ENCODE data around the gene SEMA4D.

The SEMA4D gene

GRCh38 chr9:89367281-89367680, 130.6 kb downstream of the SEMA4D start:
- DNase-seq: no peak

GRCh38 chr9:89366711-89367110, 131.2 kb downstream of the SEMA4D start:
- no peak for DNase-seq

- no peak for DNase-seq
Measured at GRCh38 chr9:89365532-89365912, 132.4 kb downstream of the SEMA4D start.

GRCh38 chr9:89364666-89365531, 133.0 kb downstream of the SEMA4D start:
- DNase-seq: no peak

GRCh38 chr9:89363921-89364665, 133.8 kb downstream of the SEMA4D start:
- DNase-seq: no peak

DNA sequence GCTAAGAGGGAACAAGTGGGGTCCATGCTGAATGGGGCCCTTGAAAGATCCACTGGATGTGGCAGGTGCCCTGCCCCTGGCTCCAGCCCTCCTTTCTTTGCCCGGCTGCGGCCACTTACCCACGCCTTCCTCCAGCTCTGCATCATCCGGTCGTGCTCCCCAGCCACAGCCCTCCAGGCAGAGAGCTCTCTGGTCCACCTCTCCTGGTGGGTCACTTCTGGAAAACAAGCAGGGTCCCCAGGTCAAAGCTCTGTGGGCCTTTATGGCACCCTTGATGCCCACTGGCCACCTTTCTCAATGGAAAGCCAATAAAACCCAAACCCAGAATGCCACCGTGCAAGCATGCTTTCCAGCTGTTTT, 134.6 kb downstream of the SEMA4D start:
- no peak for DNase-seq

DNA sequence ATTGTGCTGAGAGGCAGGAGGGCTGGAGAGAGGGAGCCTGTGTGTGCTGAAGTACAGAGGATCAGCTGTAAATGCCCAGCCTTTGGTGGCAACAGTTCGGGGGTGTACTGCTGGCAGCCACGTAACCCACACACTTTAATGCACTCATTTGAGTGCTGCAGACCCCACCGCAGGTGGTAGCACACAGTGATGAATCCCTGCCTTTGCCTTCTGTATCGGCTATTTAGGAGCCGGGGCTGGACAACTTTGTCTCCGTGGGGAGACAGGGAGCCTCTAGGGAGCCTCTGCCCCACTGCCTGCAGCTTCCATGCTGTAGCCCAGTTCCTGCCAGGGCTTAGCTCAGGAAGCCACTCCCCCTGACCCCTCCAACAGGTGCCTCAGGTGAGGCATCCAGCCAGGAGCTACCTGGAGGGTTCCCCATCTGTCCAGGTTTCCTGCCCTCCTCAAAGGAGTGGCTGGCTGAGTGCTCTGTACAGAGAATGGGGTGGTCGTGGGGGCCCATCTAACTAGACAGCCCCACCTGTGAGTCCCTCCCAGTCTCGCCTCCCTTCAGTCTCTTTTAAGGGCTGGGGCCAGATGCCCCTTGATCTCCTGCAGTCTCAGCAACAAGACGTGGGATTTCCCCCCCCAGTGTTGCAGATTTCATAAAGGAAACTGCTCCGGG, 135.1 kb downstream of the SEMA4D start:
- DNase-seq: peak in 1 of 5 donors; percentile 3

DNA sequence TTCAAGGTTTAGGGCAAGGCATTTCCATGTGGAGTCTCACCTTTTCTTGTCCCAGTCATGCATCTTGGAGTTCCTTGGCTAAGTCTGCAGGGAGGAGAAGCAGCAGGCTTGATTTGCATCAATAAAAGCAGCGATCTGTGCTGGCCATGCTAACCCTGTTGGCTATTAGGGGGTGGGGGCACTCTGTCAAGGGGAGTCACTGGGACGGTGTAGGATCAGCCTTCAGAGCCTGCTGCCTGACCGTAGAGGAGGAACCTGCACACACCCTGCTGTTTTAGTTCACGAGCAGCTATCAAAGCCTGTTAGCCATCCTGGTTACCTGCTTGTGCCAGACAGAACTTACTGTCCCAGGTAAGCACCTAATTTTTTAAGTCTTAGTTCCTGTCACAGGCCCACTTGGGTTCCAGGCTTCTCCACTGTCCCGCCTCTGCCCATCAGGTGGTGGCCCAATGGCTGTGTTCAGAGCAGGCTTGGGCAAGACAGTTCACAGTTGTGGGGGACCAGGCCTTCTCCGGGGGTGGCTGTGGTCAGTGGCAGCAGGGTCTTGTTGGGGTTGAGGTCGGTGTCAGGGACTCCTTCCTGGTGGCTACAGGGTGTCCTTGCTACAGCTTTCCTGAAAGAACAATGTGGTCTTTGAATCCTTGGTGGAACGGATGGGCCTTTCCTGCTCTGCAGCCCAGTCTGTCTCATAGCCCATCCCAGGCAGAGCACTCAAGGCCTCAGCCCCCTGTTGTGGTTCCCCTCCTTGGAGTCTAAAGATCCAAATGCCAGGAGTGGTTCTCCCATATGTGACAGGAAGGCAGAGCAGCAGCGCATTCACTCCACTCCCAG, 135.9 kb downstream of the SEMA4D start:
- peak in 1 of 5 donors; percentile 2 for DNase-seq

DNA sequence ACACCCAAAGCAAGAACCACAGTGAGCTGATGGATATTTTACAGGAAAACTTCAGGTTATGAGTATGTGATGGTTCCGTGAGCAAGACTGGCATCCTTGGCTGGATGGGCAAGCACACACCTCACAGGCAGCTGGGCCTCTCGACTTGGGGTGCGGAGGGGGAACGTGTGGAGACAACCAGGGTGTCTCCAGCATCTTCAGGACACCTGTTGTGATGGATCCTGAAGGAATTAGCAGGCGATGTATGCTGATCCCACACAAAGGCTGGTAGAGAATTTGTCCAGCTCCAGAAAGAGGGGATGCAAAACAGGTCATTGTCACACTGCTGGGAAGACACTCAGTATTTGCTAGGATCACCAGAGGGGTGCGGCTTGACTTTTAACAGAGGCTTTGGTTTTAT, 136.9 kb downstream of the SEMA4D start:
- DNase-seq: no peak

DNA sequence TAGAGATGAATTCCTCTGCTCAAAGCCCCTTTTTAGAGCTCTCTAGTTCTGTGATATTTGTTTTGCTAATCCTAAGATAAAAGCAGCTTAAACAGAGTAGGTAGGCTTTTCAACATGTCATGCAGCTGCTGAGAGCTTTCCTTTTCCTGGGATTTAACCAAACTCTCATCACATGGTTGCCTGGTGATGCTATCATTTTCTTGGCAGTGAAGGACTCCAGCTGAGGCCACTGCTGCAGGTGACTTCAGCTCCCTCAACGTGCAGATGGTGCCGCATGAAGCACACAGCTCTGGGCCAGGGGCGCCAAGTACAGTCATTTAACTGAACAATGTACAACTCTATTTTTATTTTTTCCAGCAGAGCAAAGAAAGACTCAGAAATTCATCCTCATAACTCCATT, 137.4 kb downstream of the SEMA4D start:
- DNase-seq: no peak

GRCh38 chr9:89359751-89360261, 138.1 kb downstream of the SEMA4D start:
- DNase-seq: no peak

DNA sequence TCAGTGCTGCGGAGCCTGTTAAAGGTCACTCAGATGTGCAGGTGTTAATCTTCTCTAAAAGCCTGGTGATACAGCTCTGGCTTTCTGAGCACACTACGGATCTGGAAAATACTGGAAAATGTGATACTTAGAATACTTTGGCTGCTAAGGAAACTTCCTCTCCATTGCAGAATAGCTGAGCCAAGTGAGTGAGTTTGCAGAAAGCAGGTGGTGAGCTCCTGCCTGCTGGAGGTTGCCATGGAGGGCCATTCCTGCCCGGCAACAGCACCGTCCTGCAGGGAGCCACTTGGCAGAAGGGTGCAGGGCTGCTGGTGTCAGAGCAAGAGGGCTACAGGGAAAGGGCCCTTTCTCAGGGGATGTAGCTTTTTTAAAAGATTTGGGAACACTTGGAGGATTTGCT, 138.9 kb downstream of the SEMA4D start:
- no peak for DNase-seq

DNA sequence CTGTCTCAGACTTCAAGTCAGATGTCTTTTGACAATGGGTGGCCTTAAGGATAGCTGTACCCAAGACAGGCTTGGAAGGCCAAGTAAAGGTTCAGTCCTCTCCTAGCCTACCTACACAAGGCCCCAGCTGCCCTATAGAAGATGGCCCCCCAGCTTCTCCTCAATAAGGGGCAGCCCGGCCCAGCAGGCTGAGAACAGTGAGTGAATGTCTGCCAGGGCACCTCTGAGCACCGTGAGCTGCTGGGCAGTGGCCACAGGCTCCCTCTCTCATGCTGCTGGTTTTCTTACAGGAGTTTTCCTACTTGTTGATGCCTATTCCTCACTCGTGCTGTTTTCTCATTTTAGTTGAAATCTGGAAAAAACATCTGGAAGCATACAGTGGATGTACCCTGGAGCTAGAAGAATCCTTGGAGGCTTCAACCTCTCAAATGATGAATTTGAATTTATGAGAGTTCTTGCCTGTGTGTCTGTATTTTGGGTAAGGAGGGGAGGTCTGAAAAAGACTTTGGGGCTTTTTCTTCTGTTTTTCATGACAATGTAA, 139.5 kb downstream of the SEMA4D start:
- no peak for DNase-seq

DNA sequence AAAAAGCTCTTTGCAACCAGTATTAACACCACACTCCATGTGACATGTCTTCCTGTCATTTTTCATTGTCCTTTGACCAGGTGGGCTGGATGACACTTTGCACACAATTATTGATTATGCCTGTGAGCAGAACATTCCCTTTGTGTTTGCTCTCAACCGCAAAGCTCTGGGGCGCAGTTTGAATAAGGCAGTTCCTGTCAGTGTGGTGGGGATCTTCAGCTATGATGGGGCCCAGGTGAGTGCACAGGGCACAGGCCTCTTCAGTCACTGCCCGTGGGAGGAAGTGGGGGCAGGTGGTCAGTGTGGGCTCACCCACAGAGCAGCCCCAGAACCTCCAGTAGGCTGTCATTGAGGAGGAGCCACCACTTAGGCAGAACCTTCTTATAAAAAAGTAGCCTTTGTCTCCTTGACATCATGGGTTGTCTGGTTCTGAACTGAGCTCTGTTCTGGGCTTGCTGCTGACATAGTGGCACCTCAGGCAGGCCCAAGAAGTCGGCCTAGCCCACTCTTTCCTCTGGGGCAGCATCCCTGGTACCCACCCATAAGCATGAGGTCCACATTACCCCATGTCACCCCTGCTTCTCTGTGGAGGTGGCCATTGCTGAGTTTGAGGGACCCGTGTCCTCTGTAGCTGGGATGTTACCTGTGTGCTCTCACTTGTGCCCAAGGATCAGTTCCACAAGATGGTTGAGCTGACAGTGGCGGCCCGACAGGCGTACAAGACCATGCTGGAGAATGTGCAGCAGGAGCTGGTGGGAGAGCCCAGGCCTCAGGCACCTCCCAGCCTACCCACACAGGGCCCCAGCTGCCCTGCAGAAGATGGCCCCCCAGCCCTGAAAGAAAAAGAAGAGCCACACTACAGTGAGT, 140.3 kb downstream of the SEMA4D start:
- no peak for DNase-seq

- DNase-seq: no peak
Measured at GRCh38 chr9:89356782-89357181, 141.1 kb downstream of the SEMA4D start.

DNA sequence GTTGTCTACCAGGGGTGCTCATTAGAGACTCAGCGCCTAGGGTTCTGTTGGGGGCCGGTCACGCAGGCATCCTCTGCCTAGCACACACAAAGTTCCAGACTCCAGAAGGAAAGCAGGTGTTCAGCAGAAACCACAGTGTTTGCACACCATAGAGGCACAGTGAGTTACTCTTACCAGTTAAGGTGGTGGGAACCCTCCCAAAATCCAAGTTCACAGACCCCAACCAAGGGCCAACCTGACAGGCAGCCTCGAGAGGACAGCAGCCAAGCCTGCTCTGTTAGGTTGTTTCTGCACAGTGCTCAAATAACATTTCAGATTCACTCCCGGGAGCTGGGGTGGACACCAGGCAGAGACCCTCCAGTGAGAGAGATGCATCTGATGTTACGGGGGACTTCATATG, 143.4 kb downstream of the SEMA4D start:
- no peak for DNase-seq

GRCh38 chr9:89353989-89354388, 143.9 kb downstream of the SEMA4D start:
- no peak for DNase-seq

GRCh38 chr9:89352874-89353649, 144.9 kb downstream of the SEMA4D start:
- no peak for DNase-seq

DNA sequence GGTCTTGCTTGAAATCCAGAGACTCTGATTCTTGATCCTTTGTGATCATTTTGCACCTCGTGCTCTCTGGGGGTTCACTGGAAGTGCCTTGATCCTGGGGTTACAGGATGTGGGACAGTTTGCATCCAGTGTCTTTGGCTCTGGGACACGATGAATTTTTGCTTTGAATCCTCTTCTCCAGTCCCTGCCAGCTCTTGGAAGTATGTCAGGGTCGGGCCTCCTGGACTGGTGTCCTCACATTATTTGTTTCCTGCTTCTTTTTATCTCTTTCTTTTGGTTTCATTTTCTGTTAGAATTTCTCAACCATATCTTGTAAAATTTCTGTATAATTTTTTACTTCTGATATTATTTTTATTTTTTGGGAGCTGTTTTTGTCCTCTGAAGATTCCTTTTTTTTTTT, 145.5 kb downstream of the SEMA4D start:
- no peak for DNase-seq

GRCh38 chr9:89351584-89352300, 146.2 kb downstream of the SEMA4D start:
- no peak for DNase-seq
